GM12873 (cell line): ENCODE results near the gene ZEB2.

Experiments
- CTCF ChIP-seq: IDR thresholded peaks from 2 replicates; pipeline ENCODE4 v1.5.1; 2012; ENCODE audit warnings: low read depth, mild to moderate bottlenecking, moderate library complexity, low read length, control low read depth; ENCODE audit not compliant: insufficient read depth; ENCODE audit errors: missing control alignments

Gene ZEB2

GRCh38 chr2:144377914-144378313, 142.0 kb downstream of the ZEB2 start:
- no peak for TF ChIP-seq CTCF

GRCh38 chr2:144376926-144377325, 143.0 kb downstream of the ZEB2 start:
- TF ChIP-seq CTCF: no peak

GRCh38 chr2:144376460-144376859, 143.5 kb downstream of the ZEB2 start:
- no peak for TF ChIP-seq CTCF

GRCh38 chr2:144374163-144374661, 145.7 kb downstream of the ZEB2 start:
- no peak for TF ChIP-seq CTCF

GRCh38 chr2:144372410-144373080, 147.4 kb downstream of the ZEB2 start:
- TF ChIP-seq CTCF: no peak

- no peak for TF ChIP-seq CTCF
These were observed 148.9 kb downstream of the ZEB2 start for GRCh38 chr2:144370937-144371584.

- no peak for TF ChIP-seq CTCF
These were observed 150.5 kb downstream of the ZEB2 start for GRCh38 chr2:144369416-144369815.
